IPS-15b (cell line): ENCODE results near the gene GOLGA5.

Source experiments
- H3K27me3 ChIP-seq: one replicate; pipeline ENCODE4 v1.6.1; 2013; ENCODE audit warnings: low read length; ENCODE audit not compliant: control insufficient read depth, insufficient read depth
- H3K36me3 ChIP-seq: one replicate; pipeline ENCODE4 v1.6.1; 2013; ENCODE audit warnings: low read length; ENCODE audit not compliant: control insufficient read depth, insufficient read depth
- H3K4me1 ChIP-seq: one replicate; pipeline ENCODE4 v1.6.1; 2013; ENCODE audit warnings: mild to moderate bottlenecking, low read length; ENCODE audit not compliant: control insufficient read depth, insufficient read depth
- H3K4me3 ChIP-seq: one replicate; pipeline ENCODE4 v1.5.1; 2013; ENCODE audit warnings: low read depth, low read length
- H3K9ac ChIP-seq: one replicate; pipeline ENCODE4 v1.6.1; 2013; ENCODE audit warnings: low read depth, mild to moderate bottlenecking, low read length
- H3K9me3 ChIP-seq: one replicate; pipeline ENCODE4 v1.6.1; 2013; ENCODE audit warnings: mild to moderate bottlenecking, low read length; ENCODE audit not compliant: control insufficient read depth, insufficient read depth

GOLGA5 gene

DNA sequence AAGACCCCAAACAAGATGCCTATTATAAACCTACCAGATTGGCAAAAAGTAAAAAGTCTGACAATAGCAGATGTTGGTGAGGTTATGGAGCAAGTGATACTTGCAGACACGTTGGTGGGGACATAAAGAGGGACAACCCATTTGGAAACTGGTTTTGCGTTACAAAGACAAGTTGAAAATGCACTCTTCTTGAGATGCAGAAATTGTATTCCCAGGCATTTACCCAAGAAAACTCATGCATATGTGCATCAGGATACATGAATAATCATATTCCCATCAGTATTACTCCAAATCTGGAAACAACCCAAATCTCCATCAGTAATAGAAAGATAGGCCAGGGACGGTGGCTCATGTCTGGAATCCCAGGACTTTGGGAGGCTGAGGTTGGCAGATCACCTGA, 12.8 kb upstream of the GOLGA5 start:
- Histone ChIP-seq H3K36me3 (no peaks in the 10 kb centered on the region), H3K4me1 (no peaks in the 10 kb centered on the region), H3K4me3 (no peak overlapping the region), H3K9me3 (no peaks in the 10 kb centered on the region), H3K9ac (no peak overlapping the region), H3K27me3 (no peaks in the 10 kb centered on the region)

DNA sequence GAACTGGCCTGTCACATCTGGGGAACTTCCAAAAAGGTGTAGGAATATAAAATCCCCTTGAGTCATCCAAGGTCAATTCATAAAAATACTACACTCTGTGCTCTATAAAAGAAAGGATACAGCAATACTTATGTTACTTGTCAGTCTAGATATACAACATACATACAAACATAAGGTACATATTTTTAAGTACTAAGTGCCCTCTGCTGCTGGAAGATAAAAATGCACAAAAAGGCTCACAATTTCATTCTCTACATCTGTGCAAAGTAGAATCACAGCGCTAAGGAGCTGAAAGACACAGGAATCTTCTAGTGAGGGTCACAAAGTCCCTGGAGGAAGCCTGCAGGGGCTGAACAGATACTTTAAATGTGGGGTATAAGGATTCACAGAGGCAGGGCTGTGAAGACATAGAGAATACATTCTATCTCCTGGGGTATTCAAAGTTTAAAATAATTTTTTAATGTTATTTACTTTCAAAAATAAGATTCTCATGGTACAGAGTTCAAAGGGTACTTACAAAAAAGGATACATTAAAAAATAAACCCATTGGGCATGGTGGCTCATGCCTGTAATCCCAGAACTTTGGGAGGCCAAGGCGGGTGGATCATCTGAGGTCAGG, 10.2 kb upstream of the GOLGA5 start:
- H3K9me3 ChIP-seq = no peaks in the 10 kb centered on the region
- H3K36me3 ChIP-seq = no peaks in the 10 kb centered on the region
- no peak overlapping the region for H3K9ac ChIP-seq
- H3K27me3 ChIP-seq = no peaks in the 10 kb centered on the region
- no peaks in the 10 kb centered on the region for H3K4me1 ChIP-seq
- H3K4me3 ChIP-seq = no peak overlapping the region

DNA sequence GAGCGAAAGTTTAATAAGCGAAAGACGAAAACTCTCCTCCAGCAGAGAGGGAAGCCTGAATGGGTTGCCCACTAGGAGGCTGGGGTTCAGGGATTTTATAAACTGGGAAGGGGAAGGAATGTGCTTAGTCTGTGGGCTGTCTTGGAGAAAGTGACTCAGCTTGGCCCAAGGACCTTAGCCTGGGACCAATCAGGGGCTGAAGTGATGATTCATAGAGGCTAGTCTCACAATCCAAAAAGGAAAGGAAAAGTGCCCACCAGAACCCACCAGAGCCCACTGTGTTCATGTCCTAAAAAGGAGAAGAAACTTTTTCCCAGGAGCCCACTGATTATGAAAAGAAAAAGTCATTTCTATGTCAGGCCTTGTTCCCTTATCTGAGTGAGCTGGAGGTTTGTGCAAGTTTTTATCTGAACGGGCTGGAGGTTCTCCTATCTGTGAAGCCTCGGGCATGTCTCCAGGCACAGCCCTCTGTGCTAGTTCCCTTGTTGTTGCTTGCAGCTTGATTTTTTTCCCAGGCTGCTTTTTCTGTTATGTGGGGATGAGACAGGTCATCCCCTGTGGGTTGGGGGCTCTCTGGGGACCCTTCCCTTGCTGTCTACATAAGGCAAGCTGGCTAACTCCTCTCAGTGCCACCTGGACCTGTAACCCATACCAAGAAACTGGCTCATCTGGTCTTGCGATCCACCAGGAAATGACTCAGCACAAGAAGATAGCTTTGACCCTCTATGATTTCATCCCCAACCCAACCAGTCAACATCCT, 8.3 kb upstream of the GOLGA5 start:
- Histone ChIP-seq H3K4me1 (no peaks in the 10 kb centered on the region), H3K9me3 (no peaks in the 10 kb centered on the region), H3K27me3 (no peaks in the 10 kb centered on the region), H3K9ac (no peak overlapping the region), H3K4me3 (no peak overlapping the region), H3K36me3 (no peaks in the 10 kb centered on the region)

DNA sequence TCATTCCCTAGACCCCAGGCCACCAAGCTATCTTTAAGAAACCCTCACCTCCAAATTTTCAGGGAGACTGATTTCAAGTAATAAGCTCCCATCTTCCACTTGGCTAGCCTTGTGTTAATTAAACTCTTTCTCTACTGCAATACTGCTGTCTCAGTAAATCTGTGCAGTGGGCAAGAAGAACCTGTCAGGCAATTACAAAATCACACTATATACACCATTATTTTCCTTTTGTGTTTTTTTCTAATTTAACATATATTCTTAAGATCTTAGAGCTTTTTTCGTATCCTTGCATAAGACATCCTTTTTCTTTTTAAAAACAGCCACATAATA, 7.7 kb upstream of the GOLGA5 start:
- H3K36me3 ChIP-seq = no peaks in the 10 kb centered on the region
- H3K27me3 ChIP-seq = no peaks in the 10 kb centered on the region
- no peak overlapping the region for H3K4me3 ChIP-seq
- no peak overlapping the region for H3K9ac ChIP-seq
- H3K9me3 ChIP-seq = no peaks in the 10 kb centered on the region
- H3K4me1 ChIP-seq = no peaks in the 10 kb centered on the region

DNA sequence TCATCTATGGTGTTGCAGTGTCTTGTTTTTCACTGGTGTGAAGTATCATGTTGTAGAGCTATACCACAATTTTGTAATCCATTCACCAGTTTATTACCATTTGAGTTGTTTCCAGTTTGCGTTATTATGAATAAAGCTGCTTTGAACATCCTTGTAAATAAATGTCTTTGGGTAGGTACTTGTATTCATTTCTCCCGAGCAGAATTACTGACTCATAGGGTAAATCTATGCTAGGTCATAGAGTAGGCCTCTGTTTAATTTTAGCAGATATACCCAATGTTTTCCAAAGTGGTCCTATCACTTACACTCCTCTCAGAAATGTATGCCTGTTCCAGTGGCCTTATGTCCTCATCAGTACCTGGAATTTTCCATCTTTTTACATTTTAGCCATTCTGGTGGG, 6.6 kb upstream of the GOLGA5 start:
- Histone ChIP-seq H3K4me1 (no peaks in the 10 kb centered on the region), H3K9ac (no peak overlapping the region), H3K4me3 (no peak overlapping the region), H3K9me3 (no peaks in the 10 kb centered on the region), H3K27me3 (no peaks in the 10 kb centered on the region), H3K36me3 (no peaks in the 10 kb centered on the region)

DNA sequence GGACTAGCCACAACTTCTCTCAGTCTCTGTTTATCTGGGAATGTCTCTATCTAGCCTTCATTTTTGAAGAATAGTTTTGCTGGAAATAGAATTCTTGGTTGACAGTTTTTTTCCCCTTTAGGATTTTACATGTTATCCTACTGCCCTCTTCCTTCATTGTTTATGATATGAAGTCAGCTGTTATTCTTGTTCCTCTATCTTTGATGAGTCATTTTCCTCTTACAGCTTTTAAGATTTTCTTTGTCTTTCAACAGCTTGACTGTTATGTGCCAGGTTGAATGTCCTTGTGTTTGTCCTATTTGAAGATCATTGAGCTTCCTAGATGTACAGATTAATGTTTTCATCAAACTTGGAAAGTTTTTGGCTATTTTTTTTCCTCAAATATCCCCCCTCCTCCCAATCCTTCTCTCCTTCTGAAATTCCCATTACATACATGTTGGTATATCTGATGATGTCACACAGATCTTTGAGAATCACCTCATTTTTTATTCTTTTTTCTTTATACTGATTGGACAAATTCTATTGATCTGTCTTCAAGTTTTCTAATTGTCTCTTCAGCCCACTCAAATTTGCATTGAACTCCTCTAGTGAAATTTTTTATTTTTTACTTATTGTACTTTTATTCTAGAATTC, 4.5 kb upstream of the GOLGA5 start:
- Histone ChIP-seq H3K4me1 (peaks cover 7% of the 10 kb centered on the region), H3K9ac (no peak overlapping the region), H3K27me3 (no peaks in the 10 kb centered on the region), H3K36me3 (no peaks in the 10 kb centered on the region), H3K9me3 (no peaks in the 10 kb centered on the region), H3K4me3 (no peak overlapping the region)

DNA sequence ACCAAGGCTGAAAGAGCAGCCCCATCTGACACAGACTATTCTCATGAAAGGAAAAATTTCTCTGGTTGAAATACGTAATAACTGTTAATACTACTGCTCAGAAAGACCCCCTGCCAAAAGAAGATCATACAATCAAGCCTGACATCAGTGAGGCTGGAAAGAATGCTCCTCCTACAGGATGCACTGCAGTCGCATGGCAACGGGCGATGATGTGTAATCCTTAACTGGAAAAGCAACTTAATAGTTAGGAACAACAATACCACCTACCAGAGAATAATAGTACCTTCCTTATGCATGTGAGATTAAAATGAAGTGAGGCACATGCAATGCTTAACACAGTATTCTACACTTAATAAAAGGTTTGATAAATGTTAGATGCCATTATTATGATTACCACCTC, 1.2 kb upstream of the GOLGA5 start:
- Histone ChIP-seq H3K27me3 (no peaks in the 10 kb centered on the region), H3K4me3 (no peak overlapping the region), H3K9me3 (no peaks in the 10 kb centered on the region), H3K36me3 (peaks cover 2% of the 10 kb centered on the region), H3K9ac (no peak overlapping the region), H3K4me1 (peaks cover 7% of the 10 kb centered on the region)

DNA sequence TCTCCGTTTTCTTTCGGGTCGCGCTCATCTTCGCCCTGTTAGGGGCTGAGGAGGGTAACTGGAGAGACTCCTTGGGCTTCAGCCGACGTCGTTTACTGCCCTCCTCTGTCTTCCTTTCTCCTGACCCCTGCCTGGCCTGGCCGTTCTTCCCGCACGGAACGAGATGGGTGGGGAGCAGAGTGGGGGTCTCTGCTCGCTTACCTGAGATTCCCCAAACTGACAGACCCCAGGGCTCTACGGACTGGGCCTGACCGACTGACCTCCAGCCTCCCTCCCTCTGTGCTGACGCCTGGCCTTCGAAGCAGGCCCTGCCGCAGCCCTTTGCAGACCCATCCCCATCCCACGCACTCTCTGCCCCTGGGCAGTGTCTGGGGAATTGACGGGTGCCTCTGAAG, 439 bp downstream of the GOLGA5 start:
- H3K4me1 ChIP-seq = peaks cover 7% of the 10 kb centered on the region
- H3K9ac ChIP-seq = peak overlapping the region; percentile 96
- no peaks in the 10 kb centered on the region for H3K27me3 ChIP-seq
- H3K36me3 ChIP-seq = peaks cover 4% of the 10 kb centered on the region
- no peaks in the 10 kb centered on the region for H3K9me3 ChIP-seq
- H3K4me3 ChIP-seq = peak overlapping the region; percentile 94

DNA sequence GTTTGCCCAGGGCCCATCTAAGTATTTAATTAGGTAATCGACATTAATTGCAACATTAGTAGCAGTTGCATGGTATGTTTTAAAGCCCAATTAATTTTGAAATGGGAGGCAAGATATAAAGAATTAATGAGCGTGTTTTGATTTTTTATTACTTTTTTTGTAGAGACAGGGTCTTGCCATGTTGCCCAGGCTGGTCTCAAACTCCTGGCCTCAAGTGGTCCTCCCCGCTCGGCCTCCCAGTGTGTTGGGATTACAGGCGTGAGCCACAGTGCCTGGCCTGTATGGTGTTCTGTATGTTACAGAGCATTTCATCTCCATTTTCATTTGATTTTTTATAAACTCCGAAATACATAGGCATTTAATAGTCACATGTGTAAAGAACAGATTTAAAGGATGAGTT, 856 bp downstream of the GOLGA5 start:
- peak overlapping the region; percentile 94 for H3K4me3 ChIP-seq
- H3K4me1 ChIP-seq = peaks cover 7% of the 10 kb centered on the region
- peak overlapping the region; percentile 96 for H3K9ac ChIP-seq
- peaks cover 4% of the 10 kb centered on the region for H3K36me3 ChIP-seq
- no peaks in the 10 kb centered on the region for H3K9me3 ChIP-seq
- no peaks in the 10 kb centered on the region for H3K27me3 ChIP-seq

DNA sequence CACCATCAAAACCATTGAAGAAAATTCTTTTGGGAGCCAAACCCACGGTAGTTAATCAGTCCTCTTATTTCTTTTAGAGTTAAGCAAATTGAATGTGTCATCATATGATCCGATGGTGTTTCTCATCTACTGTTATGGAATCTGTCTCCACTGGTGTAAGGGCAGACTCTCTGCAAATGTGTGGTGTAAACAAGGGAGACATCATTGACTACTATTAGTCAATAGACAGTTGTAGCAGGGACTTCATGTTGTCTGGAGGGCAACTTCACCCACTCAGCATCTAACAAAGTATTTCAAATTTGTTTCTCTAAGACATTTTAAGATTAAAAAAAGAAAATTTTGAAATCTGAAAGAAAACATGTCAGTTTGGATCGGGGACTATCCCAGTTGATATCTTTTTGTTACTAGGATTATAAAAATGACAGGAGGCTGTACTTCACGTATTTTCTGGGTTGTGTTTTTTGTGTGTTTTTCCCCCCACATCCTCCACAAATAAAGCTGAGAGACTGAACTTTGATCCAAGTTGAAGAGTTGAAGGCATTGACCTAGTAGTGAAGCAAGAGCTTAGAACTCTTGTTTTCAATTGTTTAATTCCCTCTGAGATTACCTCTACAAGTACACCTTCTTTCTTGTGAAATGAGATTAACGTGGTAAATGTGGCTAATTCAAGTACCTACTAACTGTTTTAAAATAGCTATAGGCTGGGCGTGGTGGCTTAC, 4.0 kb downstream of the GOLGA5 start:
- Histone ChIP-seq H3K36me3 (peaks cover 4% of the 10 kb centered on the region), H3K4me3 (no peak overlapping the region), H3K4me1 (peaks cover 6% of the 10 kb centered on the region), H3K9ac (no peak overlapping the region), H3K27me3 (no peaks in the 10 kb centered on the region), H3K9me3 (no peaks in the 10 kb centered on the region)

DNA sequence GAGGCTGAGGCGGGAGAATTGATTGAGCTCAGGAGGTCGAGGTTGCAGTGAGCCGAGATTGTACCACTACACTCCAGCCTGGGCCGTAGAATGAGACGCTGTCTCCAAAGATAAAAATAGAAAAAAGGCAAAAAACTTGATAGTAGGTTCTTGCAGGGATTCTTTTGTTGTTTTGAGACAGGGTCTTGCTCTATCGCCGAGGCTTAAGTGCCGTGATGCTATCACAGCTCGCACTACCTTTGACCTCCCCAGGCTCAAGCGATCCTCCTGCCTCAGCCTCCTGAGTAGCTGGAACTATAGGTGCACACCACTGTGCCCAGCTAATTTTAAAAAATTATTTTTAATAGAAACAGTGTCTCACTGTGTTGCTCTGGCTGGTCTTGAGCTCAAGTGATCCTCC, 4.7 kb downstream of the GOLGA5 start:
- H3K4me3 ChIP-seq = no peak overlapping the region
- H3K4me1 ChIP-seq = no peaks in the 10 kb centered on the region
- peaks cover 4% of the 10 kb centered on the region for H3K36me3 ChIP-seq
- no peaks in the 10 kb centered on the region for H3K9me3 ChIP-seq
- no peak overlapping the region for H3K9ac ChIP-seq
- no peaks in the 10 kb centered on the region for H3K27me3 ChIP-seq
